HL-60 (cell line): ENCODE measurements around the gene NCOA3.

Source experiments
- TF ChIP-seq, protein P1 (sequence below): IDR thresholded peaks from one replicate; pipeline ENCODE4 v1.5.1; 2011; ENCODE audit warnings: low read length, control low read depth, inconsistent platforms; ENCODE audit not compliant: insufficient read depth
- TF ChIP-seq, protein P2 (sequence below): IDR thresholded peaks from 2 replicates; pipeline ENCODE4 v1.6.1; 2012; ENCODE audit warnings: low read depth; ENCODE audit not compliant: insufficient replicate concordance

DNA sequence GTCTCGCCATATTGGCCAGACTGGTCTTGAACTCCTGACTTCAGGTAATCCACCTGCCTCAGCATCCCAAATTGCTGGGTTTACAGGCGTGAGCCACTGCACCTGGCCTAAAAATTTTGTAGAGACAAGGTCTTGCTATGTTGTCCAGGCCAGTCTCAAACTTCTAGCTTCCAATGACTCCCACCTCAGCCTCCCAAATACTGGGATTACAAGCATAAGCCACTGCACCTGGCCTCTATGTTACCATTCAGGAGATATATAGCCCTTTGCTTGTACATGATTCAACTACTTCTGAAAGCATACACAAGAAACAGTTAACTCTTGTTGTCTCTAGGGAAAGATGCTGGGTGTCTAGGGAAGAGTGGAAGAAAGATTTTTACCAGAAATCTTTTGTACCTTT, 19.0 kb upstream of the NCOA3 start:
- TF ChIP-seq, protein P1, sequence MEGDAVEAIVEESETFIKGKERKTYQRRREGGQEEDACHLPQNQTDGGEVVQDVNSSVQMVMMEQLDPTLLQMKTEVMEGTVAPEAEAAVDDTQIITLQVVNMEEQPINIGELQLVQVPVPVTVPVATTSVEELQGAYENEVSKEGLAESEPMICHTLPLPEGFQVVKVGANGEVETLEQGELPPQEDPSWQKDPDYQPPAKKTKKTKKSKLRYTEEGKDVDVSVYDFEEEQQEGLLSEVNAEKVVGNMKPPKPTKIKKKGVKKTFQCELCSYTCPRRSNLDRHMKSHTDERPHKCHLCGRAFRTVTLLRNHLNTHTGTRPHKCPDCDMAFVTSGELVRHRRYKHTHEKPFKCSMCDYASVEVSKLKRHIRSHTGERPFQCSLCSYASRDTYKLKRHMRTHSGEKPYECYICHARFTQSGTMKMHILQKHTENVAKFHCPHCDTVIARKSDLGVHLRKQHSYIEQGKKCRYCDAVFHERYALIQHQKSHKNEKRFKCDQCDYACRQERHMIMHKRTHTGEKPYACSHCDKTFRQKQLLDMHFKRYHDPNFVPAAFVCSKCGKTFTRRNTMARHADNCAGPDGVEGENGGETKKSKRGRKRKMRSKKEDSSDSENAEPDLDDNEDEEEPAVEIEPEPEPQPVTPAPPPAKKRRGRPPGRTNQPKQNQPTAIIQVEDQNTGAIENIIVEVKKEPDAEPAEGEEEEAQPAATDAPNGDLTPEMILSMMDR: no peak
- TF ChIP-seq, protein P2, sequence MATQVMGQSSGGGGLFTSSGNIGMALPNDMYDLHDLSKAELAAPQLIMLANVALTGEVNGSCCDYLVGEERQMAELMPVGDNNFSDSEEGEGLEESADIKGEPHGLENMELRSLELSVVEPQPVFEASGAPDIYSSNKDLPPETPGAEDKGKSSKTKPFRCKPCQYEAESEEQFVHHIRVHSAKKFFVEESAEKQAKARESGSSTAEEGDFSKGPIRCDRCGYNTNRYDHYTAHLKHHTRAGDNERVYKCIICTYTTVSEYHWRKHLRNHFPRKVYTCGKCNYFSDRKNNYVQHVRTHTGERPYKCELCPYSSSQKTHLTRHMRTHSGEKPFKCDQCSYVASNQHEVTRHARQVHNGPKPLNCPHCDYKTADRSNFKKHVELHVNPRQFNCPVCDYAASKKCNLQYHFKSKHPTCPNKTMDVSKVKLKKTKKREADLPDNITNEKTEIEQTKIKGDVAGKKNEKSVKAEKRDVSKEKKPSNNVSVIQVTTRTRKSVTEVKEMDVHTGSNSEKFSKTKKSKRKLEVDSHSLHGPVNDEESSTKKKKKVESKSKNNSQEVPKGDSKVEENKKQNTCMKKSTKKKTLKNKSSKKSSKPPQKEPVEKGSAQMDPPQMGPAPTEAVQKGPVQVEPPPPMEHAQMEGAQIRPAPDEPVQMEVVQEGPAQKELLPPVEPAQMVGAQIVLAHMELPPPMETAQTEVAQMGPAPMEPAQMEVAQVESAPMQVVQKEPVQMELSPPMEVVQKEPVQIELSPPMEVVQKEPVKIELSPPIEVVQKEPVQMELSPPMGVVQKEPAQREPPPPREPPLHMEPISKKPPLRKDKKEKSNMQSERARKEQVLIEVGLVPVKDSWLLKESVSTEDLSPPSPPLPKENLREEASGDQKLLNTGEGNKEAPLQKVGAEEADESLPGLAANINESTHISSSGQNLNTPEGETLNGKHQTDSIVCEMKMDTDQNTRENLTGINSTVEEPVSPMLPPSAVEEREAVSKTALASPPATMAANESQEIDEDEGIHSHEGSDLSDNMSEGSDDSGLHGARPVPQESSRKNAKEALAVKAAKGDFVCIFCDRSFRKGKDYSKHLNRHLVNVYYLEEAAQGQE: no peak
